H1 (cell line): ENCODE measurements around the gene ZBTB20. TPM values are rescaled to one million over a fixed set of nuclear protein-coding genes. Genes with fewer than 3 reads are reported as not detected.

Source experiments
- CTCF ChIA-PET: fragments of 300-600 bp; sonication (Branson Sonifier 250); formaldehyde crosslinking; loops from one replicate; lab custom pipeline; 2021; ENCODE audit not compliant: partially characterized antibody; lab: Charles Lee
- POLR2A ChIA-PET: fragments of 300-600 bp; sonication (Branson Sonifier 250); formaldehyde crosslinking; loops from one replicate; lab custom pipeline; 2021; ENCODE audit warnings: inconsistent platforms; ENCODE audit not compliant: partially characterized antibody; lab: Charles Lee
- DNase-seq, 2 experiments: peaks; one replicate each; pipeline versions ENCODE4 v3.0.0 to v3.0.0-alpha.2; 2010 to 2022; ENCODE audit warnings: low spot score in 2 of 2, low read depth in 1 of 2, mixed read lengths in 1 of 2
- FAIRE-seq: peaks from 2 replicates; lab custom pipeline; 2011; peaks lifted over from hg19 to GRCh38; lab: Jason Lieb, UNC
- H2AFZ ChIP-seq: 2 replicates; pipeline ENCODE4 v1.8.1; 2012; ENCODE audit warnings: low read length, inconsistent platforms
- H2AK5ac ChIP-seq: 2 replicates; pipeline ENCODE4 v1.6.1; 2013; ENCODE audit warnings: low read depth, low read length
- H2BK120ac ChIP-seq: replicated peaks from 2 replicates; pipeline ENCODE3; 2013; ENCODE audit warnings: low read depth, low read length, inconsistent platforms
- H2BK12ac ChIP-seq: 2 replicates; pipeline ENCODE4 v1.6.1; 2013; ENCODE audit warnings: low read depth, low read length
- H2BK15ac ChIP-seq: 2 replicates; pipeline ENCODE4 v1.6.1; 2013; ENCODE audit warnings: low read length
- H2BK20ac ChIP-seq: 2 replicates; pipeline ENCODE4 v1.6.1; 2013; ENCODE audit warnings: low read length
- H2BK5ac ChIP-seq: 2 replicates; pipeline ENCODE4 v1.6.1; 2013; ENCODE audit warnings: low read depth, low read length
- H3K14ac ChIP-seq: 2 replicates; pipeline ENCODE4 v1.6.1; 2013; ENCODE audit warnings: inconsistent platforms; ENCODE audit not compliant: insufficient read length
- H3K18ac ChIP-seq: 2 replicates; pipeline ENCODE4 v1.6.1; 2013; ENCODE audit warnings: low read length; ENCODE audit errors: extremely low read depth
- H3K23ac ChIP-seq: 2 replicates; pipeline ENCODE4 v1.6.1; 2013; ENCODE audit warnings: inconsistent platforms; ENCODE audit not compliant: insufficient read length
- H3K23me2 ChIP-seq: 2 replicates; pipeline ENCODE4 v1.6.1; 2013; ENCODE audit warnings: low read depth, low read length
- H3K27ac ChIP-seq: 2 replicates; pipeline ENCODE4 v1.6.1; 2011; ENCODE audit warnings: low read depth, low read length, inconsistent platforms
- H3K27me3 ChIP-seq, 4 experiments: replicated peaks in 1 of 4; 1 replicate in 1 of 4; 2 replicates in 3 of 4; pipeline versions ENCODE4 v1.6.1 to v1.8.1; 2011 to 2013; ENCODE audit warnings: low read length in 3 of 4, mild to moderate bottlenecking in 3 of 4, inconsistent platforms in 2 of 4, mixed read lengths in 2 of 4, moderate library complexity in 1 of 4; ENCODE audit not compliant: control insufficient read depth in 3 of 4, insufficient read depth in 3 of 4; ENCODE audit errors: extremely low read depth in 1 of 4
- H3K36me3 ChIP-seq, 4 experiments: 2 replicates each; pipeline versions ENCODE4 v1.6.1 to v1.8.1; 2011 to 2013; ENCODE audit warnings: mild to moderate bottlenecking in 4 of 4, low read length in 3 of 4, moderate library complexity in 2 of 4, control low read depth in 1 of 4, inconsistent platforms in 1 of 4; ENCODE audit not compliant: insufficient read depth in 4 of 4, control insufficient read depth in 2 of 4
- H3K4ac ChIP-seq: replicated peaks from 2 replicates; pipeline ENCODE3; 2013; ENCODE audit warnings: low read length, low read depth, mixed read lengths, inconsistent platforms; ENCODE audit not compliant: insufficient read length
- H3K4me1 ChIP-seq, 4 experiments: replicated peaks in 1 of 4; 1 replicate in 1 of 4; 2 replicates in 3 of 4; pipeline versions ENCODE4 v1.6.1 to v1.8.1; 2011 to 2013; ENCODE audit warnings: low read length in 3 of 4, inconsistent platforms in 2 of 4, mixed read lengths in 1 of 4; ENCODE audit not compliant: insufficient read depth in 4 of 4, control insufficient read depth in 3 of 4
- H3K4me2 ChIP-seq, 2 experiments: 2 replicates each; pipeline versions ENCODE4 v1.6.1 to v1.8.1; 2011 to 2013; ENCODE audit warnings: low read depth in 2 of 2, low read length in 2 of 2, control low read depth in 1 of 2, inconsistent platforms in 1 of 2, mild to moderate bottlenecking in 1 of 2; ENCODE audit not compliant: insufficient read depth in 1 of 2
- H3K4me3 ChIP-seq, 4 experiments: fragments of 200-600, 300-600 bp in 1 of 4; sonication (generic), shearing (Covaris generic), sonication (Bioruptor Twin) in 1 of 4; 2 replicates each; pipeline versions ENCODE4 v1.5.1 to v1.8.1; 2011 to 2016; ENCODE audit warnings: low read length in 4 of 4, low read depth in 3 of 4, control low read depth in 2 of 4, inconsistent platforms in 2 of 4, mild to moderate bottlenecking in 2 of 4, mixed read lengths in 1 of 4, moderate library complexity in 1 of 4; ENCODE audit not compliant: insufficient read depth in 2 of 4; ENCODE audit errors: extremely low read depth in 1 of 4
- H3K56ac ChIP-seq: replicated peaks from 2 replicates; pipeline ENCODE3; 2013; ENCODE audit warnings: low read depth, mild to moderate bottlenecking, mixed read lengths, low read length, inconsistent platforms; ENCODE audit not compliant: insufficient read length
- H3K79me1 ChIP-seq: 2 replicates; pipeline ENCODE4 v1.6.1; 2013; ENCODE audit warnings: low read depth, low read length, control low read depth
- H3K79me2 ChIP-seq, 2 experiments: 2 replicates each; pipeline versions ENCODE4 v1.6.1 to v1.8.1; 2012 to 2013; ENCODE audit warnings: low read length in 2 of 2, mild to moderate bottlenecking in 2 of 2, inconsistent platforms in 1 of 2; ENCODE audit not compliant: insufficient read depth in 2 of 2, control insufficient read depth in 1 of 2
- H3K9ac ChIP-seq, 4 experiments: replicated peaks in 1 of 4; 1 replicate in 1 of 4; 2 replicates in 3 of 4; pipeline versions ENCODE4 v1.6.1 to v1.8.1; 2011 to 2013; ENCODE audit warnings: low read depth in 3 of 4, low read length in 3 of 4, control low read depth in 2 of 4, mild to moderate bottlenecking in 2 of 4, moderate library complexity in 2 of 4, inconsistent platforms in 1 of 4; ENCODE audit errors: extremely low read depth in 1 of 4
- H3K9me3 ChIP-seq, 2 experiments: 2 replicates each; pipeline versions ENCODE4 v1.6.1 to v1.8.1; 2012 to 2013; ENCODE audit warnings: mild to moderate bottlenecking in 2 of 2, moderate library complexity in 2 of 2, control low read depth in 1 of 2, inconsistent platforms in 1 of 2, low read depth in 1 of 2, low read length in 1 of 2, mixed read lengths in 1 of 2; ENCODE audit not compliant: insufficient read depth in 2 of 2
- H4K20me1 ChIP-seq, 2 experiments: replicated peaks in 1 of 2; 2 replicates each; pipeline versions ENCODE3 to v1.8.1; 2011 to 2013; ENCODE audit warnings: inconsistent platforms in 2 of 2, low read length in 2 of 2, mild to moderate bottlenecking in 1 of 2; ENCODE audit not compliant: insufficient read depth in 2 of 2, control insufficient read depth in 1 of 2
- H4K5ac ChIP-seq: 2 replicates; pipeline ENCODE4 v1.6.1; 2013; ENCODE audit warnings: low read length, low read depth, mixed read lengths, inconsistent platforms; ENCODE audit not compliant: insufficient read length
- H4K8ac ChIP-seq: 2 replicates; pipeline ENCODE4 v1.8.0; 2013; ENCODE audit warnings: mild to moderate bottlenecking, moderate library complexity, low read length, inconsistent platforms; ENCODE audit not compliant: insufficient read depth; ENCODE audit errors: extremely low read depth
- H4K91ac ChIP-seq: replicated peaks from 2 replicates; pipeline ENCODE3; 2013; ENCODE audit warnings: low read length, mixed read lengths, inconsistent platforms; ENCODE audit not compliant: insufficient read length
- CBX8 ChIP-seq: fragments of 300-800, 300-1000 bp; sonication (generic); IDR thresholded peaks from 2 replicates; pipeline ENCODE4 v1.7.1; 2016; ENCODE audit warnings: low read depth, low read length, borderline replicate concordance
- NANOG ChIP-seq: IDR thresholded peaks from 2 replicates; pipeline ENCODE4 v1.6.1; 2011; ENCODE audit warnings: low read length, low read depth, mild to moderate bottlenecking, inconsistent platforms; ENCODE audit not compliant: insufficient read depth, poor library complexity, severe bottlenecking
- SIX5 ChIP-seq: IDR thresholded peaks from 2 replicates; pipeline ENCODE4 v1.6.1; 2011; ENCODE audit warnings: mild to moderate bottlenecking, low read depth, low read length
- WGBS, 2 experiments: shearing (Covaris generic) in 1 of 2; methylation state at CpG; one replicate each; pipeline versions ENCODE4 v1.1.6 to v1.1.7; 2013 to 2015; ENCODE audit warnings: low lambda C conversion rate in 2 of 2, mixed read lengths in 2 of 2, inconsistent platforms in 1 of 2, low coverage in 1 of 2, missing lambda C conversion rate in 1 of 2; ENCODE audit not compliant: insufficient replicate concordance in 2 of 2, insufficient coverage in 1 of 2, insufficient read length in 1 of 2; ENCODE audit errors: extremely low coverage in 1 of 2, missing lambda C conversion rate in 1 of 2; 5-methylcytosine and 5-hydroxymethylcytosine counted together
- polyA plus RNA-seq, 7 experiments: library from polyadenylated mRNA; depleted of rRNA in 3 of 7; stranded (reverse) in 5 of 7; unstranded in 2 of 7; fragments of >200 nt in 5 of 7; fragments of 200-250 nt in 2 of 7; gene quantifications; 1 replicate in 5 of 7; 2 replicates in 1 of 7; 4 replicates in 1 of 7; pipeline versions ENCODE4 v1.2.1 to v1.2.3, GENCODE V29; 2011 to 2013; ENCODE audit warnings: missing spikeins in 2 of 7, mixed read lengths in 2 of 7
- total RNA-seq: library from RNA; stranded (reverse); fragmentation: NEBNext Ultra II Directional; extraction: Animal tissue kit (Norgen Biotek cat#: 25700); gene quantifications from 2 replicates; pipeline ENCODE4 v1.2.1, GENCODE V29; 2021

The ZBTB20 gene
- total and polyA plus RNA-seq, 2 of the 8 experiments (the other 6 are each of a cell fraction or from before 2014, with no cell fraction given) = 0.35 to 1.3 TPM

DNA sequence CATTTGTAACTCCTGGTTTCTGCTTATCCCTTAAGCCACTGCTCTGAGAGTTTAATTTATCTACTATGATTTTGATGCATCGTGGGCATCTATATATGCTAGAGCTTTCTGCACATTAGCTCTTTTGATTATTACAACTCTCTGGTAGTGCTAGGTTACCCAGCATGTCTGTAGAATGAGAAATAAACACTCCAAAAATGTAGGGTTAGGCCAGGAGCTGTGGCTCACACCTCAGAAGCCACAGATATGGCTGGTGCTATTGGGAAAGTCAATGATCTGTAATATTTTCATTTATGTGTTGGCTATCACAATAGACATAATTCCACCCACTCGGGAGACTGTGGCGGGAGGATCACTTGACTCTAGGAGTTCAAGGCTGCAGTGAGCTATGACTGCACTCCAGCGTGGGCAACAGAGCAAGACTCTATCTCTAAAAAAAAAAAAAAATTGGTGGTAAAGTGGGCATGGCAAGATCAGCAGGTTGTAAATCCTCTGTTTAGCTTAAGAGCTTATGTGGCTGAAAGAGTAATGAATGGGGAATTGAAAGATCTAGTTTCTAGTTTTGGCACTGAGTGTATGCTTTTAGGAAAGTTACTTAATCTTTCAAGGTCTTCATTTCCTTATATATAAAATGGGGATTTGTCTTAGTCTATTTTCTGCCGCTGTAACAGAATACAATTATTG is 847.0 kb downstream of the ZBTB20 start:
- DNase-seq = no peak
- Histone ChIP-seq H2AK5ac (no peak overlapping the region), H2BK15ac (no peak overlapping the region), H3K23ac (no peak overlapping the region), H2AFZ (no peak overlapping the region), H4K91ac (no peak overlapping the region), H2BK5ac (no peak overlapping the region), H3K36me3 (no peaks in the 10 kb centered on the region), H2BK120ac (no peak overlapping the region), H2BK20ac (no peak overlapping the region), H3K9ac (no peak overlapping the region), H2BK12ac (no peak overlapping the region), H3K4ac (no peak overlapping the region), H3K18ac (no peak overlapping the region), H4K5ac (no peak overlapping the region), H4K20me1 (no peaks in the 10 kb centered on the region), H3K4me2 (no peak overlapping the region), H3K9me3 (no peaks in the 10 kb centered on the region), H4K8ac (no peak overlapping the region), H3K23me2 (no peaks in the 10 kb centered on the region), H3K14ac (no peak overlapping the region), H3K79me2 (no peaks in the 10 kb centered on the region), H3K79me1 (no peaks in the 10 kb centered on the region), H3K4me1 (no peaks in the 10 kb centered on the region), H3K27me3 (no peaks in the 10 kb centered on the region), H3K27ac (no peak overlapping the region), H3K56ac (no peak overlapping the region), H3K4me3 (no peak overlapping the region)
- TF ChIP-seq CBX8 (no peak), SIX5 (no peak), NANOG (no peak)
- ChIA-PET CTCF (interaction anchor here (0.6 to 3.0 kb wide), 9 partner anchors 9 to 1391 kb away, joined by 3 to 16 read pairs (median 5); no protein-coding TSS in a partner anchor), POLR2A (interaction anchor here (1.4 kb wide), 1 partner anchor 12 kb away, joined by 3 read pairs; no protein-coding TSS in a partner anchor)
- 97% methylated on average over 5 of the region's 5 CpGs; no CpG with 5 or more reads in 1 of the 2 experiments for WGBS, 2 experiments
- no peak for FAIRE-seq
